ENCODE results near the gene AIDA.
"Not testable (repeated sequence)": the region's sequence is repeated elsewhere in the genome, so short reads cannot be mapped to it uniquely, and the experiment has no call there.

The AIDA gene

GRCh38 chr1:222711319-222712252 is 705 bp downstream of the AIDA start:
- peak; percentile 71 for DNase-seq

- no peak for DNase-seq
Measured at GRCh38 chr1:222709700-222710153, 2.6 kb downstream of the AIDA start.

DNA sequence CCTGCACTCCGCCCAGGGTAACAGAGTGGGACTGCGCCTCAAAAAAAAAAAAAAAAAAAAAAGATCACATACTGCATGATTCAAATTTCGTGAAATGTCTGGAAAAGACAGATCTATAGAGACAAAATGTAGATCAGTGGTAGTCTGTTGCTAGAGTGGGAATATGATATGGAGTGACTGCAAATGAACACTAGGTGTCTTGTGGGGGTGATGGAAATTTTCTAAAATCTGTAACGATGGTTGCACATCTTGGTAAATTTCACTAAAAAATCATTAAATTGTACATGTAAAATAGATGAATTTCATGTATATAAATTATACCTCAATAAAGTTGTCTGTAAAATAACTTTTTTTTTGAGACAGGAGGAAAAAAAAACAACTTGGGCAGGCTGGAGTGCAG is 5.5 kb downstream of the AIDA start:
- no peak for DNase-seq

DNA sequence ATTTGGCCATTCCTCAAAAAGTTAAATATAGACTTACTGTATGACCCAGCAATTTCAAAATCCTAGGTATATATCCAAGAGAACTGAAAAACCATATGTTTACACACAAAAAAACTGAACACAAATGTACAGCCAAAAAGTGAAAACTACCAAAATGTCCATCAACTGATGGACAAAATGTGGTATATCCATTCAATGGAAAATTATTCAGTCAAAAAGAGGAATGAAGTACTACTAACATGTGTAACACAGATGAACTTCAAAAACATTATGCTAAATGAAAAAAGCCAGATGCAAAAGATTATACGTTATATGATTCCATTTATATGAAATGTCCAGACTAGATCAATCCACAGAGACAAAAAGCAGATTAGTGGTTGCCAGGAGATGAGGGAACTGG is 8.0 kb downstream of the AIDA start:
- no peak for DNase-seq

- no peak for DNase-seq
Measured at GRCh38 chr1:222702210-222702609, 10.1 kb downstream of the AIDA start.

GRCh38 chr1:222697826-222698225 is 14.5 kb downstream of the AIDA start:
- DNase-seq: no peak

GRCh38 chr1:222697203-222697602 is 15.1 kb downstream of the AIDA start:
- no peak for DNase-seq

DNA sequence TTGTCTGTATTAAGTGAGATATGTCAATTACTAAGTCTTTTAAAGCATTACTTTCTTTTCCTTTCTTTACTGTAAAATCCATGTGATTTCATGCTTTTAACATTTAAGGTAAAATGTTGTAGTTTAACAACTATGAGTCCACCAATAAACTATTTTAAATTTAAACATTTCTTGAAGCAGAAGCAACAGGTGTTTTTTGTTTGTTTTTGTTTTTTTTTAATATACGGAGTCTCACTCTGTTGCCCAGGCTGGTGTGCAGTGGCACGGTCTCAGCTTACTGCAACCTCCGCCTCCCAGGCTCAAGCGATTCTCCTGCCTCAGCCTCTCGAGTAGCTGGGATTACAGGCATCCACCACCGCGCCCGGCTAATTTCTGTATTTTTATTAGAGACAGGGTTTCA is 15.6 kb downstream of the AIDA start:
- no peak for DNase-seq

GRCh38 chr1:222694927-222695326 is 17.4 kb downstream of the AIDA start:
- DNase-seq: no peak

DNA sequence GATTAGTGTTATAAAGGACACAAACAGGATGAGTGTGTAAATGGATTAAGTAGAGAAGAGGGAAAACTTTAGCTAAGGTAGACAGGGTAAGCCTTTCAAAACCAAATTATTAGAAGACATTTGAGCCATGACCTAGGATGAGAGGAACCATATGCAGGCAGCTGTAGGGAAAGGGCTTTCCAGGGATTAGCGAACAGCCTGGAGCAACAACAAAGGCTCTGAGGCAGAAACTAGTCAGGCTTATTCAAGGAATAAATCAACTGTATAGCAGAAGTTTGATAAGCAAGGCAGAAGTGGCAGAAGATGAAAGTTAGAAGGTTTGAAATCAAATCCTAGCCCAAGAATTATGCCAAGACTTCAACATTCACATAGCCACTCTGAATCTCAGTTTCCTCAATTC is 21.3 kb downstream of the AIDA start:
- DNase-seq: no peak

DNA sequence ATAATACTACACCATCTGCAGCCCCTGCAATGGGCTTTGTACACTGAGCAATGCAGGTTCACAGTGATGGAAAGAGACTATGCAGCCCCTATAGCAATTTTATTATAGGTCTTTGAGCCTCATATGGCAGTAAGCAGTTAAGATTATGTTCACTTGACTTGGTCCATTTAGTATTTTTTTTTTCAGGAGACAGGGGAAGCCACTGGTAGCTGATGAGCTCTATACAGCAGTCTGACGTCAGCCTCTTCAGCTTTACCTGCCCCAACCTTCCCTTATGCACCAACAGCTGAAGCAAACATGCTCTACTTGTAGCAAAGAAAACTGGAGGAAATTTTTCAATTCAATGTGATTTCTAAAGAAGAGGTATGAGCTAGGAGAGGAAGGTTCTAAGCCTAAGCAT is 32.2 kb downstream of the AIDA start:
- no peak for DNase-seq

DNA sequence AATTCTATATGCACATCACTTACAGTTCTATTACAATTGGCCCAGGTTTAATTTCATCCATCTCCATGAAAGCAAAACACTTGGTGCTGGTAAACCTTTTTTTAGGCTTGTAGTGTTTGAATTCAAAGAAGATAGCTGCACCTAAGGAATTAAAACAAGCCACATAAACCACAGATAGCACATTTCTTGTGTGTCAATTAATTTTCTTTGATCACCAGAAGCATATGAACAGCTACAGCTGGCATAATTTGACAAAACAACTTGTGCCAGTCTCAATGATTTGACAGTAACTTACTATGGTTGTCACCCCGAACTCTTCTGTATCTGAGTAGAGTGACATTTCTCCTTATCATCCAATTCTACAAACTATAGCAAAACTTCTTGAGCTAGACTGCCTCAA is 42.2 kb downstream of the AIDA start:
- DNase-seq: no peak

GRCh38 chr1:222669107-222669506 is 43.2 kb downstream of the AIDA start:
- DNase-seq: not testable (repeated sequence)

GRCh38 chr1:222668184-222668583 is 44.1 kb downstream of the AIDA start:
- not testable (repeated sequence) for DNase-seq

GRCh38 chr1:222665964-222666363 is 46.3 kb downstream of the AIDA start:
- DNase-seq: no peak

GRCh38 chr1:222663431-222663934 is 48.8 kb downstream of the AIDA start:
- DNase-seq: no peak

DNA sequence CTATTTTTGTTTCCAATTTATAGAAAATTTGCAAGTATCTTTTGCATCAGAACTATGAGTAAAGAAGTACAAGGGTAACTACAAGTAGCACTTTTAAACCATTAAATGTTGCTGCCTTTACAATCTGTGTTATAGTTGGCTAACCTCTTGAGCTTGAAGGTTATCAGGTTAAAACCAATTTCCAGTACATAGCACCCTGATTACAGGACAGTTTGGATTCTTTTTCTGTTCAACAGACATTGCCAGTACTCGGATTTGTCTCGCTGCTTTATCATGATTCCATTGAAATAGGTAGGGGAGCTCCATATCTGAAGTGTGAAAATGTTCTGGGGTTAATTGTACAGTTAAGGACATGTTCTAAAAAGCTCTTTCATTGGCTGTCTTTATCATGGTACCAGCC is 54.4 kb downstream of the AIDA start:
- no peak for DNase-seq

GRCh38 chr1:222656391-222657155 is 55.7 kb downstream of the AIDA start:
- DNase-seq: no peak

- DNase-seq: no peak
Measured at GRCh38 chr1:222654849-222655248, 57.4 kb downstream of the AIDA start.

DNA sequence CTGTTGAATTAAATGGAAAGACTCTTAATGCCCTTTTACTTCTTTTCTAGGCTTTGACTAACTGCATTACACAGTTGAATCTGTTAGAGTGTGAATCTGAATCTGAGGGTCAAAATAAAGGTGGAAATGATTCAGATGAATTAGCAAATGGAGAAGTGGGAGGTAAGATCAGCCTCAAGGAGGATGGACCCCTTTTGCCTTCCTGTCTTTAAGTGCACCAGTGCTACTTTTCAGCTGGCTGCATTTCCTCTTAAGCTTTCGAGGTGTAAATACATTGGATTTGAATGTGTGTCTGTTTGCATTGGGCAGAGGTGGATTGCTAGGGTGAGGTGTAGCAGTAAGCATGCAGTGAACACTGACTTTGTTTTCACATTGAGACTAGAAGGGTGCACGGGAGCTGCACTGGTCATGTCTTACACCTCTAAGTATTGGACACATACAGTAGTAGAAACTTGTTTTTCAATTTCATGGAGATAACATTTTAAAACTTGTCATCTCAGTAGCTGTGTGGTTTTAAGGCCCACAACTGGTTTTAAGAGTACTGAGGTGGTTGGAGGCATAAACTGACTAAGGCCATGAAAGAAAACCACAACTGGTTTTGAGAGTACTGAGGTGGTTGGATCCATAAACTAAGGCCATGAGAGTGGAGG is 59.0 kb downstream of the AIDA start:
- DNase-seq: no peak

DNA sequence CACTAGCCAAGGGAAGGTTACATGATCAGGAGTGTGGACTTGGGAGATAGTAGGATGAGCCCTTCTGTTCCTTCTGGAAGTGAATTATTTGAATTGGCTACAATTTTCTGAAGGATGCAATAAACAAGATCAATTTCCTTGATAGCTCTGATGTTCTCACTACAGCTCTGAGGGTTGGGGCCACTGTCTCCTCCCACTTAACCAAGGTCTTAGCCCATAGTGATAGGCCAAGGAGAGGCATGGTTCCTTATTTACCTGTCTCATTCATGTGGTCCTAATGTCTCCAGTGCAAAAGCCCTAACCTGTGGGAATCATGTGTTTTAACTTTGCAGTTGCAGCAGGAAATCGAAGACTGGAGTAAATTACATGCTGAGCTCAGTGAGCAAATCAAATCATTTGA is 59.6 kb downstream of the AIDA start:
- no peak for DNase-seq

GRCh38 chr1:222644636-222644980 is 67.7 kb downstream of the AIDA start:
- DNase-seq: no peak

DNA sequence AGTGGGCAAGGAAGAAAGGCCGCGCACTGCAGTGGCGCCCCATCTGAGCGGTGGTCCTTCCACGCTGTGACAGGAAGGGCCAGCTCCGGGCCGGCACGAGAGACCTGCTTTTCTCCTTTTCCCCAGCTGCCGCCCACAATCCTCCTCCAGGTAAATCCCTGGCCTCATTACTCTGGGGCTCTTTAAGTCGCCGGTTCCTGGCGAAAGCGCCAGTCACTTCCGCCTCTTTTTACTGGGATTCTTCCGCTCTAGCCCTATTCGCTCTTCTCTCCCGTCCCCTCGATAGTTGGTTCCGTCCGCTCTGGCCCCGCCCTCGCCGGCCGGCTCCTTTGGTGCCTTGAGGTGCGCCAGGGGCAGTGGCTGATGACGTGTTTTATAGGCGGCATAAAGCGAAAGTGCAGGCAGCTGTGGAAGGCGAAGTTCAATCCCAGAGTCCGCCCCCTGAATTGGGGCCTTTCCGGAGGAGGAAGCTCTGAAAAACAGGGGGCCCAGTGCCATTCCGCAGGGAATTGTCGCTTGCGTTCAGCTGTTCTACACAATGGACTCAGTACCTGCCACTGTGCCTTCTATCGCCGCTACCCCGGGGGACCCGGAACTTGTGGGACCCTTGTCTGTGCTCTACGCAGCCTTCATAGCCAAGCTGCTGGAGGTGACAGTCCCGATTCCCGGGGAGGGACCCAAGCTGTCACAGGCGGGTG is 68.2 kb downstream of the AIDA start:
- DNase-seq: peak; percentile 98
